DMS153 treated with DMSO at 0.1 percent for 48 hours (cell line): ENCODE data around the gene GALNT9.

Experiments used
- DNase-seq: peaks from one replicate; lab custom pipeline; 2025; ENCODE audit not compliant: unreplicated experiment; lab: John Stamatoyannopoulos, UW

GALNT9 gene

DNA sequence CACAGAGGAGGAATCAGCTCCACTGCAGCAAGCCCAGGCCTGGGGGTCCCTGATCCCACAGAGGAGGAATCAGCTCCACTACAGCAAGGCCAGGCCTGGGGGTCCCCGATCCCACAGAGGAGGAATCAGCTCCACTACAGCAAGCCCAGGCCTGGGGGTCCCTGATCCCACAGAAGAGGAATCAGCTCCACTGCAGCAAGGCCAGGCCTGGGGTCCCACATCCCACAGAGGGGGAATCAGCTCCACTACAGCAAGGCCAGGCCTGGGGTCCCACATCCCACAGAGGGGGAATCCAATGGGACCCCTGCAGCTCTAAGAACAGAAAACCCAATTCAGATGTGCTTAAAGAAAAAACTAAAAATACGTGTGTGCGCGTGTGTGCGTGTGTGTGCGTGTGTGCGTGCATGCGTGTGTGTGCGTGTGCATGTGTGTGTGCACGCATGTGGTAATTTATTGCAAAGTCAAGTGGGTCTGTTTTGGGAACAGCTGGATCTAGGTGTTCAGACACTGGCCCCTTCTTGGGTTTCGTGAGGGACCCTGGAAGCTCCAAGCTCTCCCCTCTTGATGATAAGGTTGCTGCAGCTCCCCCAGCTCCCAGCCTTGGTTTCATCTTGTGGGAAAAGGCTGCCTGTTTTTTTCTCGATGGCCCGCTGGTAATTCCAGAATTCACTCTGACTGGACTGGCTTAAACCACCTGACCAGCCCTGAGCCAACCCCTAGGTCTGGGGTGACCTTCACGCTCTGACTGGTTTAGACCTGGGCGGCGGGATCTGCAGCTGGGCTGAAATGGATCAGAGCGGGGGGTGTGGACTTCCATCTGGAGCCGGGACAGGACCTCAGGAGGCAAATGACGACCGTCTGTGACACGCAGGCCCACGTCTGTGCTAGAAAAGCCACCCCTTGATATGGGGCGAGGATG lies 47.1 kb downstream of the GALNT9 start:
- no peak for DNase-seq

DNA sequence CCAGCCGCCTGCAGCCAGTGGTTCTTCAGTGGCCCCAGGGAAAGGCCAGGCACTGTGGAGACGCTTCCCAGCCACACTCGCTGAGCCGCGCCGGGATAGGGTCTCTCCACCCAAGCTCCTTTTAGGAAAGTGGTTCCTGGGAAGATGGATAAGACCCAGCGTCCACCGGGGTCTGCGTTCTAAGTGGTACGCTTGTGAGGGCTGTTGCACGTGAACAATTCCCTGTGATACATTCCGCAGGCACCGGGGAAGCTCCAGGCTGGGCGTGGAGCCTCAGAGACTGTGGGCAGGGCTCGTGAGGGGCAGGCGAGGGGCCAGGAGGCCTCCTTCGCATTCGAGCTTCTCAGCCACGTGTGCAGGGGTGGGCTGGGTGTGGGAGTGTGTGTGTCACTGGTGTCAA lies 48.4 kb downstream of the GALNT9 start:
- DNase-seq = no peak

DNA sequence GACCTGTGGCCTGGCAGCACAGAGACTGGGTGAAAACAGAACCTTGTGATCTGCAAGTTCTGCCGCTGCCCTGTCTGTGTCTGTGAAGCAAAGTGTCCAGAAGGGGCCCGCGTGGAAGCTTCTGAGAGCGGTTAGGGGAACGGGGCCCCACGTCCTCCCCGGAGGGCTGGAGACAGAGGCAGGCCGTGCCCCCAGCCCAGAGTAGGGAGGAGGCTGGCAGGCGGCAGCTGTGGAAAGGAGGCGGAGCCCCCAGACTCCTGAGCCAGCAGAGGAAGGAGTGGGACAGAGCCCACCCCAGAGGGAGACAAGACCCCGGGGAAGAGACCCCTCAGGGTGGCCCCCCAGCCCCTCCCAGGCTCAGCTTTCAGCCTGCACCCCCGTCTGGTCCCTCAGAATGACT lies 49.0 kb downstream of the GALNT9 start:
- no peak for DNase-seq

DNA sequence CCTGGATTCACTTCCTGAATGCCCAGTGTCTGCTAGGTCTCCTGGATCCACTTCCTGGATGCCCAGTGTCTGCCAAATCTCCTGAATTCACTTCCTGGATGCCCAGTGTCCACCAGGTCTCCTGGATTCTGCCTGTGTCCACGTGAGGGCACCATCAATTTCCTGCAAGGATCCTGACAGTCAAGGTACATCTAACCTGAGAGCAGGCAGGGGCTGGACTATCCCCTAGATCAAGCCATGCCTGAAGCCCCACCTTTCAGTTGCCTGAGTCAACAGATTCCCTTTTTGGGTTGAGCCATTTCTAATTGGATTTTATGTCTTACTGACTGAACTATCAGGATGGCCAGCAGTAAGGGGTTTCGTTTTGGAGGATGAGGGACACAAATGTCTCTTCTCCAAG lies 49.5 kb downstream of the GALNT9 start:
- DNase-seq = no peak

DNA sequence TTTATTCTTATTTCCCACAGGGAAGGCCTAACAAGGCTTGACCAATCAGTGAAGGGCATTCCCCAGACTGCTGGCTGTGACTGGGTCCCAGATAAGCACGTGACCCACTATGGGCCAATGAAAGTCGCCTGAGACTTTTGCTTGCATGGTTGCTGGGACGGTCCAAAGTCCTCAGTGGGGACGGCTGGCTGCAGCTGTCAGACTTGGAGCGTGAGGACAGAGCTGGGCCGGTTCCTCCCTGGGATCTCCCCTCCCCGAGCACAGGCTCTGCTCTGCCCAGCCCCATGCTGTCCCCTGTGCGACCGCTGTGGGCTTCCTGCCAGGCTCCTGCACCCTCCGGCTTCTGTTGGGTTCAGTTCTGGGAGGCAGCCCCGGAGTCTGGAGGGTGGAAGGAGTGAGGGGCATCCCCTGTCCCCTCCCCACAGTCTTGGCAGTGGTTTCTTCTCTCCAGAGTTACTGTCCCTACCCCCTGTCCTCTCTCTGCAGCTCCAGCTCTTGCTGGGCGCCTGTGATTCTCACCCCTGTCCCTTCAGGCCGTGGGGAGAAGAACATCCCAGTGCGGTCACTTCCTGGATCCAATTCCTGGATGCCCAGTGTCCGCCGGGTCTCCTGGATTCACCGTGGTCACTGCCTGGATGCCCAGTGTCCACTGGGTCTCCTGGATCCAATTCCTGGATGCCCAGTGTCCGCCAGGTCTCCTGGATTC lies 50.1 kb downstream of the GALNT9 start:
- no peak for DNase-seq

DNA sequence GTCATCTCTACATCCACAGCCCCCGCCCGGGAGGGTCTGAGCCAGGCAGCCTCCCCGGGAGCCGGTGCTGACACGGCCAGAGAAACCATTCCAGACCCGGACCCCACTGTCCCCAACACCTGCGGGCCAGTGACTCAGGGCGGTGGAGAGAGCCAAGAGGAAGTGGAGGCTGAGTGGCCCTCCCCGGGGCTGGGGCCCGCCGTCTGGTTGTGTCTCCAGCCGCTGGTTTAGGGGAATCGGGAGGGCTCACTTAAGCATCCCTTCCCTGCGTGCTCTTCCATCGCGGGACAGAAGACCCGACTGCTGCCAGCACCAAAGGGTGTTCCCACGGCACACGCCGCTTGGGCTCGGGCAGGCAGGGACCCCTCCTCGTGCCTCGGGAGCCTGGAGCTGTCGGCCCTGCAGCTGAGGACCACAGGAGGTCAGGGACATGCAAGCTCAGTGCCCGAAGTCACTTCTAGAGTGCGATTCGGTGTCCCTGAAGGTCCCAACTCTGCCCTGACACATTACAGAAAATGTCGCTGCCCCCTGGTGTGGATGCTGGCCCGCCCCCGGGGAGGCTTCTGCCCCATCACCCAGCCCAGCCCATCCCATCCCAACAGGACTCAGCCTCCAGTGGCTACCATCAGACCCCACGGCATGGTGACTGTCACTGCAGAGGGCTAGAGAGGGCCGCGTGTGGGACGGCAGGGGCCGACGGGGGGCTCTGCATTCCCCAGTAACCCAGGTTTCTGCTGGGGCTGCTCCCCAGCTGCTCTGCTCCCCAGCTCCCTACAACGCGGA lies 50.8 kb downstream of the GALNT9 start:
- DNase-seq = no peak

DNA sequence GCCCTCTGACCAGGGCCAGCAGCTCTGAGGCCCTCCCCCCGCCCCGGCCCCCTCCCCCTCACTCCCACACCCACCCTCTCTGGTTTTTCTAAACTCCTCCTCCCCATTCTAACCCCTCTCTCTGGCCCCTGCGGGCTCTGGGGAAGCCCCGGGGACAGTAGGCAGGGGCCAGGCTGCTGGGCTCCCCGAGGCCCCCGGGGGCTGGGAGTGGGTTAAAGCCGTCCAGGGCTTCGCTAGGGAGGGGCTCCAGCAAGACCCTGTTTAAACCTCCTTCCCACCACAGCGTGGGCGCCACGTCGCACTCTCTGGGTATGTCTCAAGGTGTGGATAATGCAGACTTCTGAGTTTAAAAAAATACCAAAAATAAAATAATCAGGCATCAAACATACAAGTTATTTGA lies 51.4 kb downstream of the GALNT9 start:
- DNase-seq = no peak

DNA sequence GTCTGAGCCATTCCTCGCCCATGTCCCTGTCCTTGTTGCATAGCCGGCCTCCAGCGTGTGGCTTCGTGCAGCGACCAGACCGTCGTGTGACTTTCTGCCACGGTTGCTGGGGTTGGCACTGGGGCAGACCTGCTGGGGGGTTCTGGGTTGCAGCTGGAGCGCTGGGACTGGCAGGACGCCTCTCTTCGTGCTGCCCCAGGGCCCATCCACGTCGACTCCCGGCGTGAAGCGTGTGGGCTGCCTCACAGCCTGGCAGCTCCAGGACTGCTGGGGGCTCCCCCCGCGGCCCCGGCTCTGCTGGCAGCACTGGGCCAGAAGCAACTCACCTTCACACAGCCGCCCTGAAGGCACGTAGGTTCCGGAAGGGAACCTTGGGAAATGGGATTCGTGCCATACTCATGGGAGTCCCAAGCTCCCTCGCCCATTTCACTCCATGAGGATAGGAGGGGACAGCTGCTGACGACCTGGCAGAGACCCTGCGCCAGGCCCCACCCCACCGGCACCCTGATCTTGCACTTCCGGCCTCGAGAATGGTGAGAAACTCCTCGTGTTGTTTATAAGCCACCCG lies 51.9 kb downstream of the GALNT9 start:
- DNase-seq = no peak

DNA sequence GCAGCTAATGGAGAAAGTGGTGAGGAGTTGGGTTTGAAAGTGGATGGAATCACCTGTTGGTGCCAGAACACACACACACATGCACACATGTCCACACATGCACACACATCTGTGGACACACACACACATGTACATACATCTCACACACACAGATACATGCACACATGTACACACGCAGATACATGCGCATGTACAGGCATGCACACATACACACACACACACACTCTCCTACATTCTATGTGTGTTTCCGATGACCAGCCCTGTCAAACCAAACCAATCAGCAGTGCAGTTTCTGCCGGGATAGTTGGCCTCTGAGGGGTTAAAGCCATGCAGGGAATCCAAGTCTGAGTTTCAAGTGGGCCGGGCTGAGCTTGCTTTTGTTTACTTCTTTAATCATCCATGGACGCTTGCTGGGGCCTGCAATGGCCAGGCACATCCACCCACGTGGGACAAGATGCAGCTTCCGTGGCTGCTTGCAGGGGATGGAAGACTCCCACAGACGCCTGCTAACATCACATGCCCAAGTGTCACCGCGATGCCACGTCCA lies 52.5 kb downstream of the GALNT9 start:
- DNase-seq = no peak

DNA sequence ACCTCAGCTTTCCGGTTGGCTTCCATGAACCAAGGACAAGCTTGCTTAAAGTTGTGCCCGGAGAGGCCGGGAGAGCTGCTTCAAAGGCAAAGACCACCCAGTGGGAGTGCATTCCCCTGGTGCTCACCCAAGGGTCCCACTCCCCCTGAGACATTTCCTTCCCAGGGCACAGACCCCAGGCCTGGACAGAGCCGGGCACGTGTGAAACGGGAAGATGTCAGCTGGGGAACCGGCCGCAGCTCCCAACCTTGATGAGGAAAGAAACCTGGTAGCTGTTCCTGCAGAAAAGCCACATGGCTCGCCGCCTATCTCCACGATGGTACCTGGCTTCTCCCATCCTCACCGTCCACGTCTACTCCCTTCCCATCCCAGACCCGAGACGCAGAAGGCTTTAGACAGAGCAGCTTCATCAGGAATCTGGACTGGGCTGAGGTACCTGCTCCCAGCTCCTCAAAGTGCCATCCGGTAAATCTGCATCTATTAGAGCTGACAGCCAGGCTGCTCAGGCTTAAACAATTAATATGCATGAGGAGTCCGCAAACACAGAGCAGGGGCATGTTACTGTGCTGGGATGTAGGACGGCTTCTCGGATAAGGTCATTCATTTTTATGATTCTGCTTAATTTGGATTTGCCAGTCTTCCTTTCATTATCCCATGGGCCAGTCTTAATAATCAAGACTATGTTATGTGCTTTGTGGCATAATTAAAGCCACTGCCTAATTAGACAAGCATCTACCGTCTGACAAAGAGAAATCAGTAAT lies 53.1 kb downstream of the GALNT9 start:
- no peak for DNase-seq

DNA sequence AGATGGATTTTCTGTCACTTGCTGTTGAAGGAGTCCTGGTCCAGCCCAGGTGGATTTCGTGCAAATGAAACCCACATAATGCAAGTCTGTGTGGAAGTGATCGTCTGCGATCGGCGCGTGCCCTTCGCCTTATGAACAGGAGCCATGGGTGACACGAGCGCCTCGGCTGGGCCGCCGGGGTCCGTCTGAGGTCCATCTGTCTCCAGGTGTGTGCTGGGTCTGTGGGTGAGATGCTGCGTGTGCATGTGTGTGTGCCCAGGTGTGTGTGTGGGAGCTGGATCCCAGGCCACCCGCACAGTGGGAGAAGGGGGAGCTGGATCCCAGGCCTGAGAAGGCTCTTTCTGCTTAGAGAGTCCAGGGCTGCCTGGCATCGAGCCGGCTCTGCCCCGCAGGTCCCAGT lies 53.8 kb downstream of the GALNT9 start:
- no peak for DNase-seq

DNA sequence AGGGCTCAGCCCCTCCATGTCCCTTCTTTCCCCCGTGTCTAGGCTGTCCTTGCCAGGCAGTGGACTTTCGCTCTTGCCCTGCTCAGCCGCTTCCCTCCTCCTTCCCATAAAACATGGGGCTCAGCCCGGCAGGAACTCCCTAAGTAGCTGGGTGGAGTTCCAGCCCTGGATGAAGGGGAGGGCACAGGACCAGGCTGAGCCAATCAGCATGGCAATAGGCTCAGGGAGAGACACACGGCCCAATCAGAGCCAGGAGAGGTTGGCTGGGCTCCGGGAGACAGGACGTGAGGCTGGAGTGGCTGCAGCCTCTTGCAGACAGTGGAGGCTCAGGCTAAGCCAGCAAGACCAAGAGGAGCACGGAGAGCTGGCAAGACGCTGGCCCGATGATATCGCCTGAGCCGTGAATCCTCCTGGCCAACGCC lies 54.3 kb downstream of the GALNT9 start:
- DNase-seq = peak; percentile 67

DNA sequence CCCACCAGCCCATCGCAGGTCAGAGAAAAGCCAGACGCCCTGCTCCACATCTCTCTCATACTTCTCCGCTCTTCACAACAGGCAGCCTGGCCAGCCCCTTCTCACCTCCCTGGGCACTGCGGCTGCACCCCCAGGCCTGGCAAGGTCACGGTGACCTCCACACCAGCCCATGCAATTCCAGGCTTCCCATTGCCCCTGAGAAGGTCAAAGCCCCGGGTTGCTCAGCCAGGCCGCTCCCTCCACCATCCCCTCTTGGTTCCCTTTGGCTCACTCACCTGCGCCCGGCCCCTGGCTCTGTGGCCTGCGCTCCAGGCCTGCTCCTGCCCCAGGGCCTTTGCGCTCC lies 55.4 kb downstream of the GALNT9 start:
- no peak for DNase-seq

DNA sequence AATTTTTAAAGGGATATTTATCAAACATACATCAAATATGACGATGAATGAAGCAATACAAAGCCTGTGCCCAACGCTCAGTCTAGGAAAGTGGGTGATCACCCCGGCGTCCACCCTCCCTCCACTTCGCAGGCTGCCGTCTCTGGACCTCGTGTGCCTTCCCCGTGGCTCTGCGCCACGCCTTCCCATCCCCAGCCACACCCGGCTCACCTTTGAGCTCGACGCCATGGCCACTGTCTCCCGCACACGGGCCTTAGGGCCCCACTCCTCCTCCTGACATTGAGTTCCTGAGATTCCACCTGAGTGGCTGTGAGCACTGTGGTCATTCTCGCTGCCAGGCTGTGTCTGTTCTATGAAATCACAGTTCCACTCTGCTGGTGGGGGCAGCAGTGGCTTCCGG lies 56.7 kb downstream of the GALNT9 start:
- no peak for DNase-seq

DNA sequence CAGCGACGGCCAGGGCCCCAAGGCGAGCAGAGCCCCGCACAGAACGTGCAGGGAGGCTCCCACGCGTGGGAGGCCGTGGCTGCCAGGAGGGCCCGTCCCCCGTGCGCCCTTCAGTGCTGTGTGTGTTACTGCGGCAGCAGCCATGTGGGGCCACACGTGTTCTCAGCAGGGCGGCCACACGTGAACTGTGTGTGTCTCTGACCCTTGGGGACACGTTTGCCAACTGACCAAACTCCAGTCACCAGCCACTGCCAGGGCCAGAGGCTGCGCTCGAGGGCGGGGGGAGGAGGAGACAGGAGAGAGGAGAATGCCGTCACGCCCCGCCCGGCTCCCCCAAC lies 57.7 kb downstream of the GALNT9 start:
- DNase-seq = no peak

DNA sequence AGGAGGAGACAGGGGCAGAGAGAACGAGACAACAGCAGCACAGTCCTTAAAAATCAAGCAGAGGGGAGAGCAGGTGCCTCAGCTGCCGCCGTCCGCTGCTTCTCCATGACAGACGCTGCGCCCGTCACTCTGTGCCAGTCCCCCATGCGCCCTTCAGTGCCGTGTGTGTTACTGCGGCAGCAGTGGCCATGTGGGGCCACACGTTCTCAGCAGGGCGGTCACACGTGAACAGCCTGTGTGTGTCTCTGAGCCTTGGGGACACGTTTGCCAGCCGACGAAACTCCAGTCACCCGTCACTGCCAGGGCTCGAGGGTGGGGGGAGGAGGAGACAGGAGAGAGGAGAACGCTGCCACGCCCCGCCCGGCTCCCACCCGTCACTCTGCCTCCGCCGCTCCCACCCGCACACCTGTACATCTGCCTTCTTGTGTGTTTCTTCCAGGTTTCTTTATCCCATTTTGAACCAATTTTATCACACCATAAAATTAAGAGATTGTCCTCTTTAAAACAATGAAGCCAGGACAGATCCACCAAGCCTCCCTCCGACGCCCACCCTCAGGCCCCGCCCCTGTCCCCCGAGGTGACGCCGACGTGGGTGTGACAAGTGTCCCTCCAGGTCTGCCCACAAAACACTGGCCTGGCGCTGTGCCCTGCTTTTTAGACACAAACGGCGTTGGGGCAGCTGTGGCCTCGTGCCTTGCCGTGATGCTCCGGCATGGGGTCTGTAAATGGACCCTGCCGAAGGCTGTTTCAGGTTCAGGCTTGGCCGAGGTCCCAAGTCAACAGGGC lies 58.2 kb downstream of the GALNT9 start:
- no peak for DNase-seq

DNA sequence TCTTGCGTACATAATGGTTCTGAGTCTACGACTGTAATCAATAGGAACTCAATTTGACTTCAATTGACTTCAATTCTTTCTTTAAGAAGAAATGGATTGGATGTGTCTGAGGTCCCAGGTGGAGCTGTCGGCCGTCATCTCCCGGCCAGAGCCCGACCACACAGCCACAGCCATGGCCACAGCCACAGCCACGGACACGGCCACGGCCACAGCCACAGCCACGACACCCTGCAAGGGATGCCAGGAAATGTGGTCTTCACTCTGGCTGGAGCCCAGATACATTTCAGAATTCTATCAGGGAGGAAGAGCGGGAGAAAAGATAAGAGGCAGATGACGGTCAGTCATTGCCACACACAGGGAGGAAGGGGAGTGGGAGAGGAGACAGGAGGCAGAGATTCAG lies 58.9 kb downstream of the GALNT9 start:
- no peak for DNase-seq

DNA sequence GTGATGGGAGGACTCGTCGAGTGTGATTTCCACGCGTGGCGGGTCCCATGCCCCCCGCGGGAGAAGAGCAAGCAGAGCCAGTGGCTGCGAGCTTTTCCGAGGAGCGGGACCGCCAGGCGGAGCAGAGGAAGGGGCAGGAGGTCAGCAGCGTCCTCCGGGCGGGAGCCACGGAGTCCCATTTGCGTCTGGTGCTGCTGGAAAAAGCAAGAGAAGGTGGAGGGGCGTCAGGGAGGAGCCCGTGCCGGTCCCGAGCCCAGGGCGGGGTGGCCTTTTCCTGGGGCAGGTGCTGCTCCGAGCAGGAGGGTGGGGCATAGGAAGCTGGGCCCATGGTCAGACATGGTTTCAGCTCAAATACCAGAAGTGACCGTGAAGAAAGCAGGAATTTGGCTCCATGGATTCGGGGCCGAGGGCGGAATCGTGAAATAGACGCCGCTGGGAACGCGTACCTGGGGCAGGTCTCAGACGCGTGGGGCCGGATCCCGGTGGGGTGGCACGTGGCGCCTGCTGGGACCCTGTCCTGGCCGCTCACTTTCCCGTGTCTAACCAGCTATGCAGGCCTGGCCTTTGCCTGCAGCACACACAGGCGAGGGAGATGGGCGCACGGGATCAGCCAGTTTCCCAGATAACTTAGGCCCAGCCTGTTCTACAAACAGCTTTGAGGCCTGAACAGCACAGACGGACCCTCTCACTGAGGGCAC lies 60.0 kb downstream of the GALNT9 start:
- no peak for DNase-seq

DNA sequence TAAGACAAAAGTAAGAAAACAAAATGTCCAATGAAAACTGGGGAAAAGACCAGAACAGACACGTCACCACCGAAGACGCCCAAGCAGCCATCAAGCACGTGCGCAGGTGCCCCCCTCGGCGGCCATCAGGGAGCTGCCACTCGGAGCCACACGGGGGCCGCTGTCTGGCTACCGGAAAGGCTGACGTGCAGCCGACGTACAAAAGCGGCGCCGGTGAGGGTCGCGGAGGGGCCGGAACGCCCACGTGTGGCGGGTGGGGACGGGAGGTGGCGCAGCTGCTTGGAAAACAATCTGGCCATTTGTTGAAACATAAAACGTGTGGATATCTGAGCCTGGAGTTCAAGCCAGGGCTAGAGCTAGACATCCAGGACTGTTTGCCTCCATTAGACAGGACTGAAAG lies 60.7 kb downstream of the GALNT9 start:
- DNase-seq = no peak
